GM12891 (cell line): ENCODE measurements around the gene LRRC75A.

Source experiments
- POLR2A ChIP-seq: IDR thresholded peaks from 2 replicates; pipeline ENCODE4 v1.6.1; 2011; ENCODE audit warnings: low read depth, low read length, control low read depth
- TAF1 ChIP-seq: IDR thresholded peaks from 2 replicates; pipeline ENCODE4 v1.6.1; 2011; ENCODE audit warnings: low read depth, low read length, control low read depth

GRCh38 chr17:16480995-16481394 lies 11.0 kb downstream of the LRRC75A start:
- TF ChIP-seq TAF1 (no peak), POLR2A (no peak)
